Ecto neural progenitor cell (in vitro differentiated cells): Measurements from ENCODE around the gene TAS2R20.
"Not testable (repeated sequence)": the region's sequence is repeated elsewhere in the genome, so short reads cannot be mapped to it uniquely, and the experiment has no call there.

Experiments used
- DNase-seq: peaks from one replicate; pipeline ENCODE4 v3.0.0-alpha.2; 2018; ENCODE audit warnings: low spot score

Gene TAS2R20, protein sequence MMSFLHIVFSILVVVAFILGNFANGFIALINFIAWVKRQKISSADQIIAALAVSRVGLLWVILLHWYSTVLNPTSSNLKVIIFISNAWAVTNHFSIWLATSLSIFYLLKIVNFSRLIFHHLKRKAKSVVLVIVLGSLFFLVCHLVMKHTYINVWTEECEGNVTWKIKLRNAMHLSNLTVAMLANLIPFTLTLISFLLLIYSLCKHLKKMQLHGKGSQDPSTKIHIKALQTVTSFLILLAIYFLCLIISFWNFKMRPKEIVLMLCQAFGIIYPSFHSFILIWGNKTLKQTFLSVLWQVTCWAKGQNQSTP

DNA sequence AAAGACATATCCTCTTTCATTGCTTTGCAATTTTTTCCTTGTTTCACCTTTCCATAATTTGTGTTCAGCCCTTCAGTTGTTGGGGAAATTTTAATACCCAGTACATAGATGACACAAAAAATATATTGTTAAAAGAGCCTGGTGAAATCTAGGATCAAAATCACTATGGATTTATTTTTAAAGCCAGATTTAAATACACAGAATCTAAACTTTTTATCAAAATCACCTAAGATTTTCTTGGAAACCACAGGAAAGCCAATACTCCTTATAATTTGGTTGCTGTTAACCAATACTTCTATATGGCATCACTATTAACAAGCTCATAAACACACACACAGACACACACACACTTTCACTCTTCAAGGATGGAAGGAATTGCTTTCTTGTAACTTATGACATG lies at the start of gene TAS2R20:
Gene TAS2R20, minus strand, starts transcription at position 101 of the 400 bp plus-strand sequence. CDS start 429 bp downstream, outside the sequence.
- no peak for DNase-seq

DNA sequence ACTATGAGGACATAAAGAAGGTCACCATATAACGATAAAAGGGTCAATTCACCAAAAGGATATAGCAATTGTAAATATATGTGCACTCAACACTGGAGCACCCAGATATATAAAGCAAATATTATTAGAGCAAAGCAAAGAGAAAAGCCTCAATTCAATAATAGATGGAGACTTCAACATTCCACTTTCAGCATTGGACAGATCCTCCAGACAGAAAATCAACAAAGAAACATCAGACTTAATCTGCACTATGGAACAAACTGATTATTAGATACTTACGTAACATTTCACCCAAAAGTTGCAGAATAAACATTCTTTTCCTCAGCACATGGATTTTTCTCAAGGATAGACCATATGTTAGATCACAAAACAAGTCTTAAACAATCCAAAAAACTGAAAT lies 43.3 kb upstream of the TAS2R20 start:
- DNase-seq = not testable (repeated sequence)

DNA sequence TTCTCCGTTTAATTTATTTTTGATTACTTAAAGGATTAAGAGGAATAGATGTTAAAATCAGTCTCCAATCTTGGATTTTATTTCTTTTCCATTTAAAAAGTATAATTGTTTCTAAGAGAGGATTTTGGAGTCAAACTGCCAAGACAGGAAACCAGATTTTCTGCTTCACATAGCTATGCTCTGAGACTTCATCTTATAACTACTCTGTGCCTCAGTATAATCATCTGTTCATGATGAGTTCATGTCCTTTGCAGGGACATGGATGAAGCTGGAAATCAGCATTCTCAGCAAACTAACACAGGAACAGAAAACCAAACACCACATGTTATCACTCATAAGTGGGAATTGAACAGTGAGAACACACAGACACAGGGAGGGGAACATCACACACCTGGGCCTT lies 42.1 kb upstream of the TAS2R20 start:
- DNase-seq = no peak

DNA sequence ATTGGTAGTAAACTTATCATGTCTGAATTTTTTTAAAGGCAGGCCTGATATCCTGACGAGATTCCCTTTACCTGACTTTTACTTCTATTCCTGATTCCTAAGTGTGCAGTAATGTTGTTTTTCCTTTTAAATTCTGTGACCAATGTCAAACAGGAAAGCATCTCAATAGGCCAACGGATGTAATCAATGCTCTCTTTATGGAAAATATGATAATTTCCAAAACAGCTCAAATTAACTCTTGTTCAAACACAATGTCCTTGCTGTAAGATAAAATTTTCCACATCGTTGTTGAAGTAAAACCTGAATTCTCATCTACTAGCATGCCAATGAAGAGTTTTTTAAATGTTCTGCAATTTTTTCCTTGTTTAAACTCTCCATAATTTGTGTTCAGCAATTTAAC lies 41.1 kb upstream of the TAS2R20 start:
- DNase-seq = no peak

DNA sequence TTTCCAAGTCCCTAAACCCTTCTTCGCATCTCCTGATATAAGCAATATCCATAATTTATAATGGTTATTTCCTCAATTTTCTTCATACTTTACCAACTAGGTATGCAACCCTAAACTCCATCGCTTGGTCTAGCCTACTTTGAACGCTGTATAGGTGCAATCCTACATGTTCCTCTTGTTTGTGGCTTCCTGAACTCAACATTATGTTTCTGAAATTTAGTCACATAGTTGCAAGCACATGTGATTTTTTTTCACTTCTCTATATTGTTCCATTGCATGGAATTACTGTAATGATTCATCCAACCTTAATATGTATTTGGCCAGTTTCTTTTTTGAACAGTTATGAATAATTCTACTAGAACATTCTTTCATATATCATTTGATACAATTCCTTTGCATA lies 35.9 kb upstream of the TAS2R20 start:
- not testable (repeated sequence) for DNase-seq

DNA sequence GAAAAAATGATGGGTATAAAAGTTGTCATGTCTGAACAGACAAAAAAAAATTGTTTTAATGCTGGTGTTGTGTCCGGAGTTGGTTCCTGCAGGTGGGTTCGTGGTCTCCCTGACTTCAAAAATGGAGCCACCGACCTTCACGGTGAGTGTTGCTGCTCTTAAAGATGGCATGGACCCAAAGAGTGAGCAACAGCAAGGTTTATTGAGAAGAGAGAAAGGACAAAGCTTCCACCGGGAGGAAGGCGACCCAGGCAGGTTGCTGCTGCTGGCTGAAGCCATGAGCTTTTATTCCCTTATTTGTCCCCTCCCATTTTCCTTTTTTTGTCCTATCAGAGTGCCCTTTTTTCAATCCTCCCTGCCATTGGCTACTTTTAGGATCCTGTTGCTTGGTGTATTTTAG lies 33.2 kb upstream of the TAS2R20 start, which contains the start of gene TAS2R31:
Gene TAS2R31, minus strand, starts transcription at position 101 of the 400 bp plus-strand sequence. Its CDS starts 72 bp downstream, at position 29.
- DNase-seq = no peak

DNA sequence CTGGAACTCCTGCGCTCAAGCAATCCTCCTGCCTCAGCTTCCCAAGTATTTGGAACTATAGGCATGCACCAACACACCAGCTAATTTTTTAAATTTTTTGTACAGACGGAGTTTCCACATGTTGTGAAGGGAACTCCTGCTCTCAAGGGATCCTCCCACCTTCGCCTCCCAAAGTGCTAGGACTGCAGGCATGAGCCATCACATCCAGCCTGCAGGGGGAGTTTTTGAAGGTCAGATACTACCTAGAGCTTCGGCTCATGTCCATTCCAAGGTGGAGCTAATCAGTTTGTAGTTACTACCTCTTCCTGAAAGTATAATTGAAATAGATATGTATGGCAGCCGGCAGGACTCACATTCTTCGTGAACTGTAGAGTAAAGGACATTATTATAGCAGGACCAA lies 28.0 kb upstream of the TAS2R20 start:
- DNase-seq = no peak

DNA sequence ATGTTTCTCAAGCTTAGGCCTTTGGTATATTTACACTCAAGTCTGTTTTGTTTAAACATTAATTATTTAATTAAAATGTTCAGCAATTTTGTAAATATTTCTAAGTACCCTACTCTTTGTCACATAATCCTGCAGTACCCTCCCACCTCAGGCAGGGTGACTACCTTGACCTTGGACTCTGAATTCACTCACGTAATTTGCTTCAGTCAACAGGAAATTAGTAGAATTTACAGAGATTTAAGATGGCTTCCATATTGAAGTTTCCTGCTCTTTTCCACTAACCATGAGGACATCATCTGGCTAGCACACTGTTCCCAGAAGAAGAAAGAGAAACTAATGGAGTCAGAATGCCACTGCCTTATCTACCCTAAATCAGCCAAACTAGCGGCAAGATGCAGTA lies 25.3 kb upstream of the TAS2R20 start:
- no peak for DNase-seq

DNA sequence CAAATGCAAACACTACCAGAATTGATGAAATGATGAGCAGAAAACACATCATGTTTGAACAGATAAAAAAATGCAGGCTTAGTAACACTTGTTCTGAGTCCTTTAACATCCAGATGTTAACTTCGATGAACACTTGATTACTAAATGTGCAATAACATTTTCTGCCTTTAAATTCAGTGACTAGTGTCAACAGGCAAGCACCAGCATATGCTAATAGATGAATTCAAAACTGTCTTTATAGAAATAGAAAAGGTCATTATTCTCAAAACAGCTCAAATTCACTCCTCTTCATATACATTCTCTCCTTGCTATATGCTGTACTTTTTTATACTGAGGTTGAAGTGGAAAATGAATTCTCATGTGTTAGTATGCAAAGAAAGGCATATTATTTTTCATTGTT lies 24.4 kb upstream of the TAS2R20 start, which contains the start of gene TAS2R19:
Gene TAS2R19, minus strand, starts transcription at position 101 of the 400 bp plus-strand sequence. Its CDS starts 49 bp downstream, at position 52.
- DNase-seq = no peak

DNA sequence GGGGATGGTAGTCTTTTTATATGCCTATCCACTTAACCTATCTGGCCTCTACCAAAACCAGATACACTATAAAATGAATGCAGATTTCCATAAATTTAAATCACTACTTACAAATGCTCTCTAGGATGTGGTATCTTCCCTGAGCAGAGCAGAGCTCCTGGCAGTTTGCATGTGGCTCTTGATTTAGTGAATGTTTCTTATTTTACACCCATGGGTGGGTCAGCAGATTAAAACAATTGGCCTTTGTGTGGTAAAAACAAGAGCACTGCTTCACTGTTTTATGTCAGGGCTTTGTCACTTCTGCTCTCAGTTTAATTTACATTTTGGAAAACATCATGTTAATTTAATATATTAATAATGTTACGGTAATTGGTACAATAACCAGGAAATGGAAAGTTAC lies 18.8 kb upstream of the TAS2R20 start:
- DNase-seq = no peak

DNA sequence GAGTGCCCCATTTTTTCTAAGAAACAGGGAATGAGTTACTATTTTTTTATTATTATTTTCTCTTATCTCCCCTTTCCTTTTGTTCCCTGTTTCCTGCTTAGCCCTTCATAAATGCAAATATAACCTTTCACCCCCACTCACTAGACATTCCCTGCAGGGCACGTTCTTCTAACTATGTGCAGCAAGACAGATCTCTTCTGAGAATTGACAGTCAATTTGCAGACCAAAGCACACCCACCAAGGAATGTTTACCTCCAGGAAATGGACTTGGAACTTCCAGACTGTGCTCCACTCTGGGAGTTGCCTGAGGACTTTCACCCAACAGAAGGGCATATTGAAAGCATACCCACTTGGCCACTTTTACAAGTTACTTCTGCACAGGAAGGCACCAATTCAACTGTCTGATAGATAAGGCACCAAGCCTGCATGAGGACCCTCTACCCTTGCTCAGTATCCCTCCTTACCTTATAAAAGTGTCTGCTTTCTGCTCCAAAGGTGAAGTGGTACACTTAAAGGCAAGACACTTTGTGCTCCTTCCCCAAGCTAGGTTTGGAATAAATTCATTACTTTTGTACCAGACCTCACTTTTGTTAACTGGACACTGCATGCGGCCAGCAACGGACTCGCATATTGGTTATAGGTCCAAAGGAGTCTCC lies 17.8 kb upstream of the TAS2R20 start:
- no peak for DNase-seq

DNA sequence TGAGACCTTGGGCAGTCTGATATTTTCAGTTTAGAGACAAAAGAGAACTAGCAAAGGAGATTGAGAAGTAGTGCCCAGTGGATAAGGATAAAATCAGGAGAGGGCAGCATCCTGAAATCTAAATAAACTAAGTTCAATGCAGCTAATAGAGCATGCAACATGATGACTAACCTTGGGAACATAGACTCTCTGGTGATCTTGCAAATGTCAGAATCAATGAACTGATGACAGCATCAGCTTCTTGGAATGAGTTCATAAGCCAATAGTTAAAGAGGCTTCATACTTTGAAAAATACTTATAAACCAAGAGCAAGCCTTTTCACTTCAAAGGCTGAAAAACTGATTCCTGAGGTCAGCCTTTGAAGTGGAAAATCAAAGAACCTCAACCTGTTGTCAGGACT lies 16.1 kb upstream of the TAS2R20 start:
- no peak for DNase-seq

DNA sequence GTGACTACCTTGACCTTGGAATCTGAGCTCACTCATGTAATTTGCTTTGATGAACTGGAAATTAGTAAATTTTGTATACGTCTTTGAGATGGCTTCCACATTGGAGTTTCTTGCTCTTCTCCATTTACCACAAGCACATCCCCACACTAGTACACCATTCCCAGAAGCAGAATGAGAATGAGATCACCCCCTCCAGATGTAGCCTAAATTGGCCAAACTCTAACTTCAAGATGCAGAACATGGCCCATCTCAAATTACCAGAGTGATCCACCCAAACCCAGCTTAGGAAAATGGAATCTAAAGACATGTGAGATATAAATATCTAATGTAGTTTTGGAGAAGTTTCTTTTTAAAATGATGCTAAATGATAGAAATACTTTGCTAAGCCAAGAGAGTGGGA lies 9.5 kb upstream of the TAS2R20 start:
- no peak for DNase-seq

DNA sequence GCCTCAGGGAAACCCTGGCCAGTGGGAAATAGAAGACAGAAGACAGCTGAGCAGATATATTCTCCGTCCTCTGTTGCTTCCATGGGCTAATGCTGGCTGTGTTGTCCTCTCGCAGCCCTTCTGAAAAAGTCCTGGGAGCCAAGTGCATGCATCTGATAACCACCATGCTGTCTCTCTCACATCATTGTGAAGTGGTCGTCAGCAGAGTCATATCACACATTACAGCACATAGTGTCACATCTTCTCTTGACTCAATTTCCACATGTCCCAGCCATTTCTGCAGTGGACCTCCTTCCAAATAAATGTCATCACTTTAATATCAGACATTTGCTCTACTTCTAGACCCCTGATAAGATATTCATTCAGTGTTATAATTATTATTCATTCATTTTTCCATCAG lies 3.8 kb downstream of the TAS2R20 start:
- no peak for DNase-seq

DNA sequence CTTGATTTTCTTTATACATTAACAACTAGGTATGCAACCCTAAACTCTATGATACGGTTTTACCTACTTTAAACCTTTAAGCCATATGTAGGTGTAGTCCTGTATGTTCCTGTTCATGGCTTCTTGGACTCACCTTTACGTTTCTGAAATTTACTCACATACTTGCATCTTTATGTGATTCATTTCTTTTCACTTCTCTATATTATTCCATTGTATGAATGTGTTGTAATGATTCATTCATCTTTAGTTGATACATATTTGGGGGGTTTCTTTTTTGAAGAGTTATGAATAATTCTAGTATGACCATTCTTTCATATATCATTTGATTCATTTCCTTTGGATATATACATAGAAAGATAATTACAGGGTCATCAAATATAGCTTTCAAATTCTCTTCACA lies 9.0 kb downstream of the TAS2R20 start:
- no peak for DNase-seq

DNA sequence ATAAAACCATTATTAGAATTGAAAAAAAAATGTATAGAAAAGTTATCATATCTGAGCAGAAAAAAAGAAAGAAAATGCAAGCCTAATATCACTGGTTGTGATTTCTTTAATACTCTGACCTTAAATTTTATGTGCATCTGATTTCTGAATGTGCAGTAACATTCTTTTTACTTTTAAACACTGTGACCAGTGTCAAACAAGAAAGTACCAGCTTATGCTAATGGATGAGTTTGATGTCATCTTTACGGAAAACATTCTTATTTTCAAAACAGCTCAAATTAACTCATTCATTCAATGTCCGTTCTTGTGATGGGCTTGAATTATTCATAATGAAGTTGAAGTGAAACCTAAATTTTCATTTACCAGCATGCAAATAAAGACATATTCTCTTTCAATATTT lies 11.3 kb downstream of the TAS2R20 start, which contains the start of gene TAS2R50:
Gene TAS2R50, minus strand, starts transcription at position 101 of the 400 bp plus-strand sequence. Its CDS starts 52 bp downstream, at position 49.
- DNase-seq = no peak

DNA sequence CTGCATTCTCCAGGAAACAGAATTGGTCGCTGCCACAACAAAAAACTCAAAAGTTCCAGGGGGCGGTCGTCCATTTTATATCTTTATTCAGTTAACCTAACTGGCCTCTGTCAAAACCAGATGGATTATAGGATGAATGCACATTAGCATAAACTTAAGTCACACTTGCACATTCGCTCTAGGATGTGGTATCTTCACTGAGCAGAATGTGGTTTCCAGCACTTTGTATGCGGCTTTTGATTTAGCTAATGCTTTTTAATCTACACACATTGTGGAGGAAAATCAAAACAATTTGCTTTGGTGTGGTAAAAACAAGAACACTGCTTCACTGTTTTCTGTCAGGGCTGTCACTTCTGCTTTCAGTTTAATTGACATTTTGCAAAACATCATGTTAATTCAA lies 15.9 kb downstream of the TAS2R20 start:
- no peak for DNase-seq

DNA sequence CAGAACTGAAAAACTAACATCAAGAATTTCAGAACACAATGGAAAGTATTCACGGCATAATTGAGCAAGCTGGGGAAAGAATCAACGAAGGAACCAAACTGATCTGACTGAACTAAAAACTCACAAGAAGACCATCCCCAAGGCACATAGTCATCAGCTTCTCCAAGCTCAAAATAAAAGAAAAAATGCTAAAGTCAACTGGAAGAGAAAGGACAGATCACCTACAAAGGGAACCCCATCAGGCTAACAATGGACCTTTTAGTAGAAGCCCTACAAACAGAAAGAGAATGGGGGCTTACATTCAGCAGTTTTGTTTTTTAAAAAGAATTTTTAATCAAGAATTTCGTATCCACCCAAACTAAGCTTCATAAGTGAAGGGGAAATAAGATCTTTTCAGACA lies 23.1 kb downstream of the TAS2R20 start:
- DNase-seq = no peak

DNA sequence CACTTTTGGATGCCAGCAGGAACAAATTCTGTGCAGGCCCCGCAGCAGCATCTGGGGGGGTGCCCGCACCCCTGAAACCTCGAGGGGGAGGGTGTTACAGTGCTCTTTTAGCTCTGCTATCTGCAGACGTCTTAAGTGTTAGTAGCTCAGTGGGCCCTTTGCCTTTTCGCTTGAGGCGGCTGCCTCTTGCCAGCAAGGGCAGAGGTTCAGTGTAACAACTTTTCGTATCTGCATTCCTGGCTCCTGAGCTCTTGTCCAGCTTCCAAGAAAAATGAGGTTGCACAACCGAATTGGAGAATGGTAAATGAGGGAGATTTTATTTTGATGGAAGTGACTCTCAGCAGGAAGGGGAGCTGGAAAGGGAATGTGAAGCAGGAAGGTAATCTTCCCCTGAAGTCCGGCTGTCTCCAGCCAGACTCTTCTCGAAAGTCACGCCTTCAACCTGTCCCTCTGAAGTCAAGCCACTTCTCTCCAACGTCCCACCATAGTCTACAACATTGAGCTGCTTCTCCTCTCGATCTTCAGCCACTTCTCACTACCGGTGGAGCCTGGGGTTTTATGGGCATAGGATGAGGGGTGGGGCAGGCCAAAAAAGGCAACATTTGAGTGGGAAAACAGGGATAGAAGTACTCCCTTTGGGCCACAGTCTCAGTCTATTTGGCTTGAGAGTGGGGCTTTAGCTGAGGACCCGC lies 29.2 kb downstream of the TAS2R20 start:
- no peak for DNase-seq

DNA sequence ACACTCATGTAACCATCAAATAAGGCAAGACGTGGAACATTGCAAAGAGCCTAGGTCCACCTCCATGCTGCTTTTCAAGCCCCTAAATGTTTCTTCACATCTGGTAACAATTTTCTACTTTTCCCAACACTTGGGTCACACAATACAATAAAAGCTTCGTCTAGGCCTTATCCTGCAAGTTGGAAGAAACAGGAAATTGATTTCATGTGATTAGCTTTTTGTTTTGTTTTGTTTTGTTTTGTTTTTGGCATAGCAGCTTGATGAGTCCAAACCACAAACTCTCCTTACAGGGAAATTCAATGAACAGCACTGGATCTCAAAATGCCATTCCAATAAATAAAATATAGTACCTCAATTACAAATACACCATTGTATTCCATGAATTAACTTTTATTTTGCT lies 30.7 kb downstream of the TAS2R20 start:
- no peak for DNase-seq

DNA sequence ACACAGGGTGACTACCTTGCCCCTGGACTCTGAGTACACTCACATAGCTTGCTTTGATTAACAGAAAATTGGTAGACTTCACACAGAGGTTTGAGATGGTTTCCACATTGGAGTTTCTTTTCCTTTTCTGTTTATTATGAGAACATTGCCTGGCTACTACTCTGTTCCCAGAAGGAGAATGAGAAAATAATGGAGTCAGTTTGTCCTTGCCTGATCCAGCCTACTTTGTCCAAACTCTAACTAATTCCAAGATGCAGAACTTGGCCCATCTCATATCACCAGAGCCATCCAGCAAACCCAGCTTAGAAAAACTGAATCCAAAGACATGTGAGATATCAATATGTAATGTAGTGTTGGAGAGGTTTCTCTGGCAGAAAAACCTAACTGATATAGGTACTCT lies 31.8 kb downstream of the TAS2R20 start:
- no peak for DNase-seq

DNA sequence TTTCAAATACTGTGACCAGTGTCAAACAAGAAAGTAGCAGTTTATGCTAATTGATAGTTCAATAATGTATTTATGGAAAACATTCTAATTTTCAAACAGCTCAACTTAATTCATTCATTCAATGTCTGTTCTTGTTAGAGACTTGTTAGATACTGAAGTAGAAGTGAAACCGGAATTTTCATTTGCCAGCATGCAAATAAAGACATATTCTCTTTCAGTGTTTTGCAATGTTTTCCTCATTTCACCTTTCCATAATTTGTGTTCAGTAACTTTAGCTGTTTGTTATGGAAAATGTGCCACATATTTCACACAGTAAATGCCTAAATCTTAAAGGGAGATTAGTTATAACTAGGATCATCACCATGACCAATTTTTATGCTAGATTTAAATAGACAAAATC lies 32.6 kb downstream of the TAS2R20 start:
- DNase-seq = no peak

DNA sequence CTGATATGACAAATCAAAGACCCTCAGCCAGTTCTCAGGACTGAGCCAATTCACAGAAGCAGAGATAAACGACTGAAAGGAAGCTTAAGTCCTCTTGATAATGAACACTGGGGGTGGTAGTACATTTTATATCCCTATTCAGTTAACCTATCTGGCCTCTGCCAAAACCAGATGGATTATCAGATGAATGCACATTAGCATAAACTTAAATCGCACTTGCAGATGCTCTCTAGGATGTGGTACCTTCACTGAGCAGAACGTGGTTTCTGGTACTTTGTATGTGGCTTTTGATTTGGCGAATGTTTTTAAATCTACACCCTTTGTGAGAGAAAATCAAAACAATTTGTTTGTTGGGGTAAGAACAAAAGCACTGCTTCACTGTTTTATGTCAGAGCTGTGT lies 37.9 kb downstream of the TAS2R20 start:
- DNase-seq = no peak
